ENCODE results near the gene NXPH1. TPM values are rescaled to one million over a fixed set of nuclear protein-coding genes. Genes with fewer than 3 reads are reported as not detected.

The NXPH1 gene
- total and polyA plus RNA-seq, 4 donors: 17.1 to 71.3 (median 58.5) TPM

GRCh38 chr7:8567626-8568025 is 134.2 kb downstream of the NXPH1 start:
- H3K36me3 ChIP-seq (ENCODE audit: control insufficient read depth, insufficient read depth, low read length): no peaks in the 10 kb centered on the region
- no peaks in the 10 kb centered on the region for H3K27me3 ChIP-seq (ENCODE audit: control insufficient read depth, insufficient read depth, low read length)
- no peaks in the 10 kb centered on the region for H3K9me3 ChIP-seq (ENCODE audit: control insufficient read depth, insufficient read depth, low read length)
- DNase-seq (ENCODE audit: low read depth in 4 of 6, low spot score in 6 of 6): no peak
- H3K27ac ChIP-seq (ENCODE audit: low read depth, low read length): no peak overlapping the region
- 43% methylated on average over 1 of the region's 4 CpGs for WGBS (ENCODE audit: insufficient coverage)
- no peak overlapping the region for H3K4me3 ChIP-seq (ENCODE audit: low read depth, low read length)
- no peaks in the 10 kb centered on the region for H3K4me1 ChIP-seq (ENCODE audit: control insufficient read depth, insufficient read depth, low read length)

GRCh38 chr7:8579661-8580194 is 146.3 kb downstream of the NXPH1 start:
- Histone ChIP-seq H3K27me3 (ENCODE audit: control insufficient read depth, insufficient read depth, low read length) (no peaks in the 10 kb centered on the region), H3K4me1 (ENCODE audit: control insufficient read depth, insufficient read depth, low read length) (no peaks in the 10 kb centered on the region), H3K27ac (ENCODE audit: low read depth, low read length) (no peak overlapping the region), H3K4me3 (ENCODE audit: low read depth, low read length) (no peak overlapping the region), H3K36me3 (ENCODE audit: control insufficient read depth, insufficient read depth, low read length) (no peaks in the 10 kb centered on the region), H3K9me3 (ENCODE audit: control insufficient read depth, insufficient read depth, low read length) (peaks cover 3% of the 10 kb centered on the region)
- 96% methylated on average over 4 of the region's 6 CpGs for WGBS (ENCODE audit: insufficient coverage)
- DNase-seq (ENCODE audit: low read depth in 4 of 6, low spot score in 6 of 6): no peak

- 91% methylated on average over 5 of the region's 5 CpGs for WGBS (ENCODE audit: insufficient coverage)
These were observed 148.4 kb downstream of the NXPH1 start for GRCh38 chr7:8581842-8582241.

GRCh38 chr7:8582728-8583127 is 149.3 kb downstream of the NXPH1 start:
- peak in 1 of 6 donors; percentile 27 for DNase-seq (ENCODE audit: low read depth in 4 of 6, low spot score in 6 of 6)
- no peaks in the 10 kb centered on the region for H3K4me1 ChIP-seq (ENCODE audit: control insufficient read depth, insufficient read depth, low read length)
- 78% methylated on average over 3 of the region's 3 CpGs for WGBS (ENCODE audit: insufficient coverage)
- H3K27me3 ChIP-seq (ENCODE audit: control insufficient read depth, insufficient read depth, low read length): no peaks in the 10 kb centered on the region
- no peak overlapping the region for H3K27ac ChIP-seq (ENCODE audit: low read depth, low read length)
- H3K36me3 ChIP-seq (ENCODE audit: control insufficient read depth, insufficient read depth, low read length): no peaks in the 10 kb centered on the region
- no peak overlapping the region for H3K4me3 ChIP-seq (ENCODE audit: low read depth, low read length)
- H3K9me3 ChIP-seq (ENCODE audit: control insufficient read depth, insufficient read depth, low read length): peaks cover 2% of the 10 kb centered on the region

More at GRCh38 chr7:8581842-8582241, 148.4 kb downstream of the NXPH1 start:
- Histone ChIP-seq H3K27me3 (ENCODE audit: control insufficient read depth, insufficient read depth, low read length) (no peaks in the 10 kb centered on the region), H3K9me3 (ENCODE audit: control insufficient read depth, insufficient read depth, low read length) (peaks cover 3% of the 10 kb centered on the region), H3K36me3 (ENCODE audit: control insufficient read depth, insufficient read depth, low read length) (no peaks in the 10 kb centered on the region), H3K4me1 (ENCODE audit: control insufficient read depth, insufficient read depth, low read length) (no peaks in the 10 kb centered on the region), H3K27ac (ENCODE audit: low read depth, low read length) (no peak overlapping the region), H3K4me3 (ENCODE audit: low read depth, low read length) (no peak overlapping the region)
- DNase-seq (ENCODE audit: low read depth in 4 of 6, low spot score in 6 of 6): no peak

GRCh38 chr7:8585591-8585990 is 152.2 kb downstream of the NXPH1 start:
- no CpG with 5 or more reads among the region's 1 CpG for WGBS (ENCODE audit: insufficient coverage)

GRCh38 chr7:8590225-8590624 is 156.8 kb downstream of the NXPH1 start:
- H3K36me3 ChIP-seq (ENCODE audit: control insufficient read depth, insufficient read depth, low read length): no peaks in the 10 kb centered on the region
- no peak for DNase-seq (ENCODE audit: low read depth in 4 of 6, low spot score in 6 of 6)
- WGBS (ENCODE audit: insufficient coverage): no CpG with 5 or more reads among the region's 4 CpGs
- no peaks in the 10 kb centered on the region for H3K27me3 ChIP-seq (ENCODE audit: control insufficient read depth, insufficient read depth, low read length)
- no peak overlapping the region for H3K27ac ChIP-seq (ENCODE audit: low read depth, low read length)
- H3K4me3 ChIP-seq (ENCODE audit: low read depth, low read length): no peak overlapping the region
- peaks cover 2% of the 10 kb centered on the region for H3K9me3 ChIP-seq (ENCODE audit: control insufficient read depth, insufficient read depth, low read length)
- no peaks in the 10 kb centered on the region for H3K4me1 ChIP-seq (ENCODE audit: control insufficient read depth, insufficient read depth, low read length)

More at GRCh38 chr7:8585591-8585990, 152.2 kb downstream of the NXPH1 start:
- no peaks in the 10 kb centered on the region for H3K36me3 ChIP-seq (ENCODE audit: control insufficient read depth, insufficient read depth, low read length)
- H3K4me3 ChIP-seq (ENCODE audit: low read depth, low read length): no peak overlapping the region
- H3K9me3 ChIP-seq (ENCODE audit: control insufficient read depth, insufficient read depth, low read length): peaks cover 2% of the 10 kb centered on the region
- no peaks in the 10 kb centered on the region for H3K4me1 ChIP-seq (ENCODE audit: control insufficient read depth, insufficient read depth, low read length)
- H3K27ac ChIP-seq (ENCODE audit: low read depth, low read length): no peak overlapping the region
- peak in 1 of 6 donors; percentile 64 for DNase-seq (ENCODE audit: low read depth in 4 of 6, low spot score in 6 of 6)
- no peaks in the 10 kb centered on the region for H3K27me3 ChIP-seq (ENCODE audit: control insufficient read depth, insufficient read depth, low read length)

- H3K4me1 ChIP-seq (ENCODE audit: control insufficient read depth, insufficient read depth, low read length): no peaks in the 10 kb centered on the region
- peak in 1 of 6 donors; percentile 69 for DNase-seq (ENCODE audit: low read depth in 4 of 6, low spot score in 6 of 6)
- no peak overlapping the region for H3K27ac ChIP-seq (ENCODE audit: low read depth, low read length)
- WGBS (ENCODE audit: insufficient coverage): no CpG with 5 or more reads among the region's 3 CpGs
- H3K9me3 ChIP-seq (ENCODE audit: control insufficient read depth, insufficient read depth, low read length): peaks cover 2% of the 10 kb centered on the region
- H3K27me3 ChIP-seq (ENCODE audit: control insufficient read depth, insufficient read depth, low read length): no peaks in the 10 kb centered on the region
- no peak overlapping the region for H3K4me3 ChIP-seq (ENCODE audit: low read depth, low read length)
- H3K36me3 ChIP-seq (ENCODE audit: control insufficient read depth, insufficient read depth, low read length): no peaks in the 10 kb centered on the region
These were observed 157.4 kb downstream of the NXPH1 start for GRCh38 chr7:8590791-8591190.

- H3K27me3 ChIP-seq (ENCODE audit: control insufficient read depth, insufficient read depth, low read length): no peaks in the 10 kb centered on the region
- no peak overlapping the region for H3K4me3 ChIP-seq (ENCODE audit: low read depth, low read length)
- no peaks in the 10 kb centered on the region for H3K36me3 ChIP-seq (ENCODE audit: control insufficient read depth, insufficient read depth, low read length)
- no peak for DNase-seq (ENCODE audit: low read depth in 4 of 6, low spot score in 6 of 6)
- H3K4me1 ChIP-seq (ENCODE audit: control insufficient read depth, insufficient read depth, low read length): no peaks in the 10 kb centered on the region
- peaks cover 2% of the 10 kb centered on the region for H3K9me3 ChIP-seq (ENCODE audit: control insufficient read depth, insufficient read depth, low read length)
- H3K27ac ChIP-seq (ENCODE audit: low read depth, low read length): no peak overlapping the region
These were observed 157.9 kb downstream of the NXPH1 start for GRCh38 chr7:8591289-8591688.

GRCh38 chr7:8592167-8592566 is 158.8 kb downstream of the NXPH1 start:
- WGBS (ENCODE audit: insufficient coverage): no CpG with 5 or more reads among the region's 2 CpGs
- Histone ChIP-seq H3K4me3 (ENCODE audit: low read depth, low read length) (no peak overlapping the region), H3K27ac (ENCODE audit: low read depth, low read length) (no peak overlapping the region), H3K9me3 (ENCODE audit: control insufficient read depth, insufficient read depth, low read length) (peaks cover 2% of the 10 kb centered on the region), H3K27me3 (ENCODE audit: control insufficient read depth, insufficient read depth, low read length) (no peaks in the 10 kb centered on the region), H3K4me1 (ENCODE audit: control insufficient read depth, insufficient read depth, low read length) (no peaks in the 10 kb centered on the region), H3K36me3 (ENCODE audit: control insufficient read depth, insufficient read depth, low read length) (no peaks in the 10 kb centered on the region)
- DNase-seq (ENCODE audit: low read depth in 4 of 6, low spot score in 6 of 6): no peak

- Histone ChIP-seq H3K27me3 (ENCODE audit: control insufficient read depth, insufficient read depth, low read length) (no peaks in the 10 kb centered on the region), H3K4me1 (ENCODE audit: control insufficient read depth, insufficient read depth, low read length) (no peaks in the 10 kb centered on the region), H3K9me3 (ENCODE audit: control insufficient read depth, insufficient read depth, low read length) (no peaks in the 10 kb centered on the region), H3K36me3 (ENCODE audit: control insufficient read depth, insufficient read depth, low read length) (no peaks in the 10 kb centered on the region), H3K4me3 (ENCODE audit: low read depth, low read length) (no peak overlapping the region), H3K27ac (ENCODE audit: low read depth, low read length) (no peak overlapping the region)
- 60% methylated on average over 1 of the region's 5 CpGs for WGBS (ENCODE audit: insufficient coverage)
- no peak for DNase-seq (ENCODE audit: low read depth in 4 of 6, low spot score in 6 of 6)
These were observed 160.7 kb downstream of the NXPH1 start for GRCh38 chr7:8594115-8594514.
